HCT116 (cell line): ENCODE measurements around the gene EFCAB12. TPM values are rescaled to one million over a fixed set of nuclear protein-coding genes. Genes with fewer than 3 reads are reported as not detected.
"Not testable (repeated sequence)": the region's sequence is repeated elsewhere in the genome, so short reads cannot be mapped to it uniquely, and the experiment has no call there.

Source experiments
- ATAC-seq: fragments of 200-7000 bp; cut with Tn5 transposase; 2 replicates; pipeline ENCODE4 v1.9.1; 2020; ENCODE audit warnings: mild to moderate bottlenecking, moderate library complexity
- BruUV-seq: library from RNA; stranded (reverse); fragments of 400-500 nt; replicated peaks from 2 replicates; lab custom pipeline; 2021; lab: Mats Ljungman, UMichigan
- CTCF ChIA-PET: fragments of 300-600 bp; sonication (Branson Sonifier 250); formaldehyde crosslinking; loops from one replicate; lab custom pipeline; 2021; ENCODE audit warnings: antibody characterized with exemption; lab: Charles Lee
- POLR2A ChIA-PET: fragments of 300-600, 350-600 bp; sonication (Branson Sonifier 250); formaldehyde crosslinking; loops from one replicate; lab custom pipeline; 2021; ENCODE audit warnings: antibody characterized with exemption; lab: Charles Lee
- RAD21 ChIA-PET, 2 experiments: fragments of 300-600 bp; sonication (Branson Sonifier 250); formaldehyde crosslinking; loops; one replicate each; lab custom pipeline; 2023; ENCODE audit warnings: low total read pairs in 2 of 2; ENCODE audit not compliant: uncharacterized antibody in 2 of 2, unreplicated experiment in 2 of 2, low non-redundant PET in 1 of 2; lab: Charles Lee
- DNase-seq: peaks from one replicate; pipeline ENCODE4 v3.0.0-alpha.2; 2010; ENCODE audit warnings: low read depth, low spot score
- H2AFZ ChIP-seq: fragments of 200-600 bp; shearing (Covaris generic), sonication (generic); 2 replicates; pipeline ENCODE4 v1.6.1; 2017; ENCODE audit warnings: low read depth, mixed run types, mixed read lengths, antibody characterized with exemption, low read length; ENCODE audit not compliant: poor library complexity, severe bottlenecking
- H3K27ac ChIP-seq: 2 replicates; pipeline ENCODE4 v1.5.1; 2012; ENCODE audit warnings: low read depth, low read length
- H3K27me3 ChIP-seq: fragments of 200-600 bp; sonication (generic); 2 replicates; pipeline ENCODE4 v1.6.1; 2016; ENCODE audit warnings: mixed run types, low read length, mixed read lengths; ENCODE audit not compliant: insufficient read depth
- H3K36me3 ChIP-seq, 2 experiments: fragments of 200-500 bp in 1 of 2; fragments of 200-600 bp in 1 of 2; sonication (Bioruptor generic) in 1 of 2; sonication (generic) in 1 of 2; 2 replicates each; pipeline versions ENCODE4 v1.5.1 to v1.6.1; 2014 to 2016; ENCODE audit warnings: low read length in 2 of 2, inconsistent platforms in 1 of 2, mixed read lengths in 1 of 2, mixed run types in 1 of 2; ENCODE audit not compliant: insufficient read depth in 2 of 2, control insufficient read depth in 1 of 2
- H3K4me1 ChIP-seq, 2 experiments: fragments of 200-600 bp in 1 of 2; sonication (generic) in 1 of 2; 2 replicates each; pipeline versions ENCODE4 v1.5.1 to v1.6.1; 2012 to 2017; ENCODE audit warnings: low read length in 2 of 2, inconsistent platforms in 1 of 2, mild to moderate bottlenecking in 1 of 2, mixed read lengths in 1 of 2, mixed run types in 1 of 2, moderate library complexity in 1 of 2; ENCODE audit not compliant: insufficient read depth in 2 of 2, control insufficient read depth in 1 of 2
- H3K4me2 ChIP-seq: fragments of 200-600 bp; sonication (generic); 2 replicates; pipeline ENCODE4 v1.6.1; 2017; ENCODE audit warnings: mixed run types, low read length, mixed read lengths
- H3K4me3 ChIP-seq, 2 experiments: fragments of 200-600 bp in 1 of 2; sonication (generic) in 1 of 2; replicated peaks in 1 of 2; 2 replicates each; pipeline ENCODE4 v1.5.1; 2011 to 2016; ENCODE audit warnings: low read length in 2 of 2, control low read depth in 1 of 2, low read depth in 1 of 2, mild to moderate bottlenecking in 1 of 2, mixed read lengths in 1 of 2, mixed run types in 1 of 2
- H3K79me2 ChIP-seq: fragments of 200-600 bp; sonication (generic); 2 replicates; pipeline ENCODE4 v1.6.1; 2017; ENCODE audit warnings: mild to moderate bottlenecking, mixed run types, low read length, moderate library complexity, mixed read lengths; ENCODE audit not compliant: insufficient read depth
- H3K9ac ChIP-seq: fragments of 200-600 bp; sonication (generic); 2 replicates; pipeline ENCODE4 v1.6.1; 2016; ENCODE audit warnings: low read length, mixed read lengths
- H3K9me2 ChIP-seq: fragments of 200-600 bp; sonication (generic), shearing (Covaris generic); 2 replicates; pipeline ENCODE4 v1.6.1; 2017; ENCODE audit warnings: mixed run types, mild to moderate bottlenecking, moderate library complexity; ENCODE audit not compliant: insufficient read depth
- H3K9me3 ChIP-seq, 2 experiments: fragments of 200-500 bp in 1 of 2; fragments of 200-600 bp in 1 of 2; sonication (Bioruptor generic) in 1 of 2; sonication (generic) in 1 of 2; 2 replicates each; pipeline ENCODE4 v1.6.1; 2014 to 2017; ENCODE audit warnings: low read length in 2 of 2, mixed read lengths in 2 of 2, inconsistent platforms in 1 of 2, low read depth in 1 of 2, mild to moderate bottlenecking in 1 of 2, mixed run types in 1 of 2, moderate library complexity in 1 of 2; ENCODE audit not compliant: control insufficient read depth in 1 of 2, insufficient read depth in 1 of 2
- H4K20me1 ChIP-seq: fragments of 200-600 bp; sonication (generic), shearing (Covaris generic); 2 replicates; pipeline ENCODE4 v1.6.1; 2017; ENCODE audit warnings: mixed run types, mild to moderate bottlenecking, moderate library complexity; ENCODE audit not compliant: insufficient read depth
- intact Hi-C: fragments of 100-400 bp; cut with micrococcal nuclease; formaldehyde crosslinking; loops from 2 replicates; pipeline ENCODE4 v1.10.0; 2022
- total RNA-seq: library from RNA; stranded (reverse); gene quantifications from one replicate; pipeline ENCODE4 v1.2.1, GENCODE V29; 2021; ENCODE audit not compliant: unreplicated experiment

EFCAB12 gene
- total RNA-seq, 1 experiment from 2014 or later, result 0.42 TPM

DNA sequence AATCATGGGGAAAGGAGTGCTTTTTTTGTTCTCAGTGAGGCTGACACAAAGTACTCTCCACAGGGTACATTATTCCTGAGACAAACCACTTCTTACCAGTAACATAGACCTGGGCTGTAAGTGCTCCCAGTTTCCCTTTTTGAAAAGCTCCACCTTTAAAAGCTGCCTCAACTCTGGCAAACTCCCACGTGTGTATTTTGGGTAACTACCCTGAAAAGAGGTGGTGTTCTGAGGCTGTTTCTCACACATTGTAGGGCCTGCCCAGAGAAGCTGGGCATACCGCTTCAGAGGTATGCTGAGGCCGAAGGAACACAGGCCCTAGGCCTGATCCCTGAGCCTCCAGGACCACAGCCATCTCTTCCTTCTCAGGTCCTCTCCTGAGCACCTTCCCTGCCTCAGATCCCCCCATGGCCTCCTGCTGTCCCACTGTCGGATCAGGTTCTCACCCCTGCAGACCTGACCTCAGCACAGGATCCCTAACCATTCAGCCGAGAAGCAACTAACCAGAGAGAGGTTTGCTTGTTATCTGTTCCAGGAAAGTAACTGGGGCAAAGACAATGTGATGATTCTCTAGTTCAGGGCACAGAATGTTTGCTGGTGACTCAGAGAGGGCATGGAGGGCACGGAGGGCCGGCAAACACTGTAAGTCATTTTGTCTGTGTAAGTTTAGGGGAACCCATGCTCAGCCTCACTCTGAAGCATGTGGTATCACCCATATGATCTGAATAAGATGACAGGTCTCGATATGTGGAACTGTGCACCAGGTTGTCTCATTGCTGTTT lies 36.1 kb downstream of the EFCAB12 start:
- intact Hi-C loops, H2AFZ ChIP-seq, ATAC-seq, BruUV-seq, H3K27ac ChIP-seq, H3K4me3 ChIP-seq, H3K9me3 ChIP-seq, RAD21 ChIA-PET, H3K9ac ChIP-seq, CTCF ChIA-PET, H4K20me1 ChIP-seq, DNase-seq, H3K4me2 ChIP-seq, POLR2A ChIA-PET, H3K9me2 ChIP-seq, H3K27me3 ChIP-seq: not testable (repeated sequence)
- peaks cover 28% of the 10 kb centered on the region for H3K79me2 ChIP-seq
- peaks cover 15 to 44% of the 10 kb centered on the region in 2 experiments for H3K36me3 ChIP-seq
- peaks cover 22 to 26% of the 10 kb centered on the region in 2 experiments for H3K4me1 ChIP-seq

DNA sequence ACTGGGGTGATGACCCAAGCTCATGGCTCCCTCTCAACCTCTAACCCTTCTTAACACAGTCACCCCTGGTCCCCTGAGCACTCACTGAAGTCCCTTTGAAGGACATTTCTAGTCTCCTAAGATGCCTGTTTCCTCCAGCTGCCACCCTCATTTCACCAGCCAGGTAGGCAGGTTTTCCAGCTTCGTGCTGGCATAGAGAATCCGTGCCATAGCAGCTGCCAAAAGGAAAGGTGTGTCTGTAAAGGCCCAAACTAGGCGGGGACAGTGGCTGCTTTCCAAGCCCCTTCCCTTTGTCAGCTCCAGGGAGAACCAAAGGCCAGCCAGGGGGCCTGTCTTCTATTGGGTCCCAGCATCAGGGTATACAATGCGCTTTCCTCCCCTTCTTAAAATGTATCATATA lies 36.9 kb downstream of the EFCAB12 start:
- H3K27ac ChIP-seq, H3K4me3 ChIP-seq, ATAC-seq, H4K20me1 ChIP-seq, BruUV-seq, CTCF ChIA-PET, intact Hi-C loops, H2AFZ ChIP-seq, H3K4me2 ChIP-seq, H3K9me3 ChIP-seq, RAD21 ChIA-PET, H3K9me2 ChIP-seq, H3K9ac ChIP-seq, DNase-seq, H3K27me3 ChIP-seq, POLR2A ChIA-PET: not testable (repeated sequence)
- peaks cover 23 to 26% of the 10 kb centered on the region in 2 experiments for H3K4me1 ChIP-seq
- H3K79me2 ChIP-seq, result peaks cover 21% of the 10 kb centered on the region
- peaks cover 15 to 40% of the 10 kb centered on the region in 2 experiments for H3K36me3 ChIP-seq
